Astrocyte of the spinal cord (primary cell): ENCODE results near the gene USP19.

Source experiments
- DNase-seq: peaks from one replicate; pipeline ENCODE4 v3.0.0; 2011; ENCODE audit warnings: low read depth, low spot score
- H3K4me3 ChIP-seq: 2 replicates; pipeline ENCODE4 v1.5.1; 2011; ENCODE audit warnings: low read depth, mild to moderate bottlenecking, low read length, moderate library complexity
- in situ Hi-C: cut with HindIII; loops from 2 replicates; pipeline ENCODE4 v1.10.0; 2017; ENCODE audit warnings: low sequenced_read_pairs
- TF ChIP-seq, protein P1 (sequence below): IDR thresholded peaks from 2 replicates; pipeline ENCODE4 v1.5.1; 2012; ENCODE audit warnings: low read depth, mild to moderate bottlenecking, low read length, inconsistent platforms

USP19 gene

DNA sequence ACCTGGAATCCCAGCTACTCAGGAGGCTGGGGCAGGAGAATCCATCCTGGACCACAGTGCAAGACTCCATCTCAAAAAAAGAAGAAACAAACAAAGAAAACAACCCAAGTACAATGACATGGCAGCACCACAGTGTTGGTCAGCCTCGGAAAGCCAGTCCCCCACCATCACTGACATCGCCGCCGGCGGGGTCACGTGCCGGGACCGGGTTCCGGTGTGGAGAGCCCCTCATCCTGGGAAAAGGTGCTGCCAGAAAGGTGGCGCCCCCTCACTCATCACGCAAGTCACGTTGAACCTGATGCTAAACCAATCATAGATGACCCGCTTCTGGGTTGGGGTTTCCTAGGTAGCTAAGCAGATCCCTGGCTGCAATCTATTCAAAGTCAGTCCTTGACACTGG lies 44.5 kb downstream of the USP19 start:
- H3K4me3 ChIP-seq: no peak overlapping the region
- TF ChIP-seq, protein P1, sequence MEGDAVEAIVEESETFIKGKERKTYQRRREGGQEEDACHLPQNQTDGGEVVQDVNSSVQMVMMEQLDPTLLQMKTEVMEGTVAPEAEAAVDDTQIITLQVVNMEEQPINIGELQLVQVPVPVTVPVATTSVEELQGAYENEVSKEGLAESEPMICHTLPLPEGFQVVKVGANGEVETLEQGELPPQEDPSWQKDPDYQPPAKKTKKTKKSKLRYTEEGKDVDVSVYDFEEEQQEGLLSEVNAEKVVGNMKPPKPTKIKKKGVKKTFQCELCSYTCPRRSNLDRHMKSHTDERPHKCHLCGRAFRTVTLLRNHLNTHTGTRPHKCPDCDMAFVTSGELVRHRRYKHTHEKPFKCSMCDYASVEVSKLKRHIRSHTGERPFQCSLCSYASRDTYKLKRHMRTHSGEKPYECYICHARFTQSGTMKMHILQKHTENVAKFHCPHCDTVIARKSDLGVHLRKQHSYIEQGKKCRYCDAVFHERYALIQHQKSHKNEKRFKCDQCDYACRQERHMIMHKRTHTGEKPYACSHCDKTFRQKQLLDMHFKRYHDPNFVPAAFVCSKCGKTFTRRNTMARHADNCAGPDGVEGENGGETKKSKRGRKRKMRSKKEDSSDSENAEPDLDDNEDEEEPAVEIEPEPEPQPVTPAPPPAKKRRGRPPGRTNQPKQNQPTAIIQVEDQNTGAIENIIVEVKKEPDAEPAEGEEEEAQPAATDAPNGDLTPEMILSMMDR: no peak
- in situ Hi-C loops: no loop called here
- DNase-seq: no peak
